GM21576 (cell line): Measurements from ENCODE around the gene CIRBP.
A peak's percentile ranks its signal among the peaks of the same experiment; 100 is the strongest.

Source experiments
- ATAC-seq: cut with Tn5 transposase; IDR thresholded peaks from one replicate; pipeline ENCODE4 v1.9.1; 2021; ENCODE audit warnings: mild to moderate bottlenecking, moderate library complexity; ENCODE audit not compliant: unreplicated experiment

The CIRBP gene

DNA sequence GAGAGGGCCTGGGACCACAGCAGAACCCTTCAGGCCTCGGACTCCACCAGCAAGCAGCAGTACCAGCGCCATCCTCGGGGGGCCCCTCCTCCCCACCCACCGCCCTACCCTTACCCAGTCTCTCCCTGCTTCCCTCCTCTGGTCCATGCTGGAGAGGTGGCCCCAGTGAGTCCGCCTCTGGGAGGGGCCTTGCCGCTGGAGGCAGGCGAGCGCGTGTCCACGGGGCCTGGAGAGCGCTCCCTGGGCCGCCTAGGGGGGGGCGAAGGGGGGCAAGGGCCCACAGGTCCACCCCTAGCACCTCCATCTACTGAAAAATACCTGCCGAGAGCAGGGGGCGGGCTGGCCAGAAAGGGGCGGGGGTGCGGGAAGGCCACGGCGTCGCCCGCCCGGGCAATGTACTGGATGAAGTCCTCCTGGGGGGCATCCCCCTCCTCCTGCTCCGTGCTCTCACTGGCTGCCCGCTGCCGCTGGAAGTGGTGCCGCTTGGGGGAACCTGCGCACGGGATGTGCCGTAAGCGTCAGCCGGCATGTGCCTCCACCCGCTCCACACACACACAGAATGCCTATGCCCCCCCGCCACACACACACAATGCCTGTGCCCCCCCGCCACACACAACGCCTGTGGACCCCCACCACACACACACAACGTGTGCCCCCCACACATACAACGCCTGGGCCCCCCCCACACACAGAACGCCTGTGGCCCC, 38.2 kb upstream of the CIRBP start:
- no peak for ATAC-seq

DNA sequence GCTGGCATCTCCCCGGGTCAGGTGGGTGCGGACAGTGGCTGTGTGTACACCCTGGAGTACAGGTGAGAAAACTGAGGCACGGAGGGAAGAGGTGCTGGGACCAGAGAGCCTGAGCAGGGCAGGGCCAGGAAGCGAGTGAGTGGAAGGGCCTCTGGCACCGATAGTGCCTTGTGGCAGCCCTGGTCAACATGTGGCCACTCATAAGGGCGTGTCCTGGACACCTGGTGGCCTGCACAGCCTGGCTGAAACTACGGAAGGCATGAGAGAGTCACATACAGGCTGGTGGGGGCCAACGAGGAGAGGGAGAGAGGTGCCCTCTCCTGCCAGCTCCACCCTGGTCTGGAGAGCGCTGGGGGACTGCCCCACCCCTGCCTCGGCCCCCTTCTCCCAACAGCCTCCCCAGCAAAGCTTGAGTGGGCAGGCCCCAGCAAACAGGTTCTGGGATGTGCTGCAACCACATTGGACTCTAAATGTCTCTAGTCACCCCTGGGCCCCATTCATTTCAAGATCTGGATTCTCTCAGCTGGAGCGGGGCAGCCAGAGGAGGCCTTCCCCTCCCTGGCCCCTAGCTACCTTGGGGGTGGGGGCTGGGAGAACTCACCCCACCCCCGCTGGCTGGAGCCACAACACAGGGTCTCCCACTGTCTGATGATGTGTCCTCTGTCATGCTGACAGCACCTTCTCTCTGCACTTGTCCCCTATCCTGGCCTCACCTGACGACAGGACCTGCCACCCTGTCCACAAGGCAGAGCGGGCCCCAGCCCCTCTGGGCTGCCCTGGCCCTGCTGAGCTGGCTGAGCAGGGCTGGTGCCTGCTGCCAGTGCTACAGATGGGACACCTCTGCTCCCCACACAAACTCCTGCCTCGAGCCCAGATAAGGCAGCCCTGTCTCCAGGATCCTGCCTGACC, 37.1 kb upstream of the CIRBP start:
- ATAC-seq: no peak

DNA sequence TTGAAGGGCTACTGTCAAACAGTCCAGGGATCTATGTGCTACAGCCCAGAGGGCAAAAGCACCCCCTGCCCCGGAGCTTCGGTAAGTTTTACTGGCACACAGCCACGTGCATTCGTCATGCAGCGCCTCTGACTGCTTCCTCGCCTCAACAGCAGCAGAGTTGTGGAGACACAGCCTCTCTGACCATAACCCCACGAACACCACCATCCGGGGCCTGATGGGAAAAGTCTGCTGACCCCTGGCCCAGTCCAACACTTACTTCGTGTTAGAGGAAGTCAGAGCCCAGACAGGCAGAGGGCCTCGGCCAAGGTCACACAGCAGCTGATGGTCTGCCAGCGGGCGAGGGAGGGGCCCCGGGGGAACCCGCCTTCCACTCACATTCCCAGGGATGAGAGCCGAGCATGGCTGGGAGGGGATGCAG, 36.5 kb upstream of the CIRBP start:
- no peak for ATAC-seq

DNA sequence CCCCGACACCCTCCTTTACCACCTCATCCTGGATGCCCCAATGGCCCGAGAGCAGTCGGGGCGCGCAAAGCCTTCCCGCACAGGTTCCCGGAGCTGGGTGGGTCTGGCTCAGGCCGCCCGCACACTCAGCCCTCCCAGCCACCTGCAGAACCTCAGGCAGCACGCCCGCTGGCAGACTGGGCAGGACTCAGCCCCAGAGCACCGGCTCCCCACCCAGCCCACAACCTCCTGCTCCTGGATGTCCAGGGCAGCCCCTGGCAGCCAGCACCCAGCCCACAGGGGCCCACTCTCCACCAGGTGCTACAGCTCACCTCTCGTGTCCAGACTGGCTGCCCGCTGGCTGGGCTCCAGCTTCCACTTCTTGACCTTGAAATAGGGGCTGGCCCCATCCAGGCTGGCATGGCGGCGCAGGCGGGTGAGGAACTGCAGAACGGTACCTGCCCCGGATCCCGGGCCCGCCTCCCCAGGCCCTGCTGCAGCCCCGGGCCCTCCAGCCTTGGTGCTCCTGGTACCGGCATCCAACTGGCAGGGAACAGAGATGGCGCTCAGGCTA, 35.9 kb upstream of the CIRBP start:
- no peak for ATAC-seq

DNA sequence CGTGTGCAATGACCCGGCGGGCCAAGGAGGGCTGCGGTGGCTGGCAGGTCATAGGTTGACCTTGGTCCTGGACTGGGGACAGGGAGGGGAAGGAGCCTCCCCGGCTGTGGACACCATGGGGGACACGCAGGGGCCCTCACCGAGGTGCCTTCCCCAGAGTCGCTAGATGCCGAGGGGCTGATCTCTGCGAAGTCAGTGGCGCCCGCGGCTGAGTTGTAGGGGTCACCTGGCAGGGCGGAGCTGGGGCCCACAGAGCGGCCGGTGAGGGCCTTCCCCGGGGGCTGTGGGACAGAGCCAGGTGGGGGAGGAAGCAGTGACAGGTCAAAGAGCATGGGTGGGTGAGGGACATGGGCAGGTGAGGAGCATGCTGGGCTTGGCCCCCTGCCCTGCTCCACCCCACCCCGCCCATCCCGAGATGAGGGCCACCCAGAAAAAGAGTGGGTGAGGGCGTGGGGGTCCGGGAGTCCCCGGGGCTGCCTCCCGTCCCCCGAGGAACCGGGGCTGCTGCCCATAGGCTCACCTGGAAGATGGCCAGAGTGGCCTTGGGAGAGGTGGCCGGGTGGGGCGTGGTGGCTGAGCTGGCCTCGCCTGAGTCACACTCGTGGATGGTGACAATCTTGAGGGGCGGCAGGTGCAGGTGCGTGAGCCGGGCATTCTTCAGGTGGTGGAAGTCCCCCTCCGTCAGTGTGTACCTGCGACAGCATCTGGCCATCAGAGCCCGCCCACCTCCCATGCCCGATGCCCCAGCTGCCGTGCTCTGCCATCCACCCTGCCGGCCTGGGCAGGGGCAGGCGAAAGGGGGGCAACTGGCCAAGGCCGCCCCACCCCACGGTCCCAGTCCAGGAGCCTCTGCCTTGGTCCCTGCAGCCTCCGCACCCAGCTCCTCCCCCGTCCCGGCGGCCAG, 34.8 kb upstream of the CIRBP start:
- no peak for ATAC-seq

DNA sequence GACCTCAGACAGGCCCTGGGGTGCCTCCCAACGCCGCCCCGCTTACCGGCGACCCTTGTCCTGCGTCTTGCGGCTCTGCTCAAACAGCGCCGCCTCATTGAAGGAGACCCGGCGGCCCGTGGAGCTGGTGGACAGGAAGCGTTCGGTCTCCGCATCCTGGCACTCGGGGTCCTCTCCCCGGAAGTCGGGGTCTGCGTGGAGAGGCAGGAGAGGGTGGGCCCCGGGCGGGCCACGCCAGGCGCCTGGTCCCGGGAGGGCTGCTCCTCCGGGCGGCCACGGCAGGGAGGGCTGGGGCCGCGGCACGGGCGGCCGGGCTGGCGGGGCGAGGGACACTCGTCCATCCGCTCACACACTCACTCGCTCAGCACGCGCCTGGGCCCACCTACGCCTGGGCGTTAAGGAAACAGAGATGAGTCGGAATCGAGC, 34.2 kb upstream of the CIRBP start:
- ATAC-seq: no peak

DNA sequence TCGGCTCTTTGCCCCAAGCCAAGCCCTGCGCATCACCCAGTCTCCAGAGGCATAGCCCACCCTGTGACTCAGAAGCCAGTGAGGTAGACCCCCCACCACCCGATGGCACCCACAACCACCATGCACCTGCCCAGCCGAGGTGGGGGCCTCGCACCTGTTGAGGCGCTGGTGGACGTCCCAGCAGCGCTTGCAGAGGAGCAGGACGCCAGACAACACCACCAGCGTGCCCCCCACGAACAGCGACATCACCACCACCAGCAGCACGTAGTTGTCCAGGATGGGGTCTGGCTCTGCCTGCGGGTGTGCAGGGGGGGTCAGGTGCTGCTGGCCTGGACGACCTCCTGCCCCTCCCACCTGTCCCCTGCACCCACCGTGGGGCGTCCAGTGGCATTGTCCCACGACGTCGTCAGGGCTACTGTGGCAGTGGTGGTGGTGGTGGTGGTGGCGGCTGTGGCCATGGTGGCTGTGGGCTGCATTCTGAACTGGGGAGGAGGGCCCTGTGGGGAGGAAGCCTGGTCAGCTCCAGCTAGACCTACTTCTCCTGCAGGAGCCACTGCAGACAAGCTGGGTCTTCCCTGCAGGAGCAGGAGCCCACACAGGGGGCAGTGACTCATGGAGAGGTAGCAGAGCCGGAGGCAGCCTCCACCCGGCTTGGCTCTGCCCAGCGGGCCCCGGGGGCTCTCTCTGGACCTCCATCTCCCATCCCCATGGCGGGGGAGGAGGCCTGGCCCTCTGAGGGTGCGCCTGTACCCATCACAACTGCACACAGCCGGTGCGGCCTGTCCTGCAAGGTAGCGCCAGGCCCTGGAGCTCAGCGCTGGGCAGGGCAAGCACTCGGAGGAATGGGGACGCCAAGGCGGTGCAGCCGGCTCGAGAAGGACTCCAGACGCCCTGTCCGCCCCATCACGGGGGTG, 33.2 kb upstream of the CIRBP start:
- ATAC-seq: no peak

DNA sequence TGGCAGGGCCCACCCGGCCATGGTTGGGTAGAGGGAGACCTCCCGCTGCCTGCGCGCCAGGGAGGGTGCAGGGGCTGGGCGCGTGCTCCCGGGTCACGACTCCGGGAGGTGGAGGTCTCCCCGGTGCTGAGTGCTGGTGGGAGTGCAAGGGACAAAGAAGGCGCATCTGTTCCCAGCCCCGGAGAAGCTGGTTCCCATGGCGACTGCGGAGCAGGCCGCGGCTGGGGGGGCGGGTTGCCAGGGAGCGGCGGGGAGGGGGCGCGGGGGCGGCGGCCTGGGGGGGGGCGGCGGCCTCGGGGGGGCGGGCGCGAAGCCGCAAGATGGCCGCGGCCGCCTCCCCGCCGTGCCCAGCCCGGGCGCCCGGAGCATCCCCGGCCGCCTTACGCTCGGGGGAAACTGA, 32.6 kb upstream of the CIRBP start:
- ATAC-seq: no peak

DNA sequence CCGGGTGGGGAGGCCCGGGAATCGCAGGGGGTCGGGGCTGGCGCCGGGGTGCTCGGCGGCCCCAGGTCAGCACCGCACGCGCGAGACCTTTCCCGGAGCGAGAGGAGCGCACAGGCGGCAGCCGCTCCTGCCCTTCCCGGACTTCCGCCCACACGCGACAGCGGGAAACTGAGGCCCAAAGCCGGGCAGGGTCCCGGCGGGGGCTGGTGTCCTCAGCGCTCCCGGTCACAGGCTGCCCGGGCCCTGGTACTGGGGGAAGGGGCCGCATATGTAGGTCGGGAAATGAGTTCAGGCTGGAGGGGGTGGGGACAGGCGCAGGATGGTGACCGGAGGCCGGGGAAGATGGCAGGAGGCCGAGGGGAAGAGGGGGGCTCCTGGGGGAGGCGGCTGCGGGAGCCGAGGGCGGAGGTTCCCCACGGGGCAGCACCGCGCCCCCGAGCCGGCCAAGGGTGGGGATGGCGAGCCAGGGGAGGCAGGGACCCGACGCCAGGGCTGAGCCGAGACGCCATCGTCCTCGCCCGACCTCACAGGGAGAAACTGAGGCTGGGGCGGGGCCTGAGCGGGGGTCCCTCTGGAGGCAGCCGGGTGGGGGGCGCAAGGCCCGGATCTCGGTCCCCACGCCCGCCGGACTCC, 32.0 kb upstream of the CIRBP start:
- no peak for ATAC-seq

DNA sequence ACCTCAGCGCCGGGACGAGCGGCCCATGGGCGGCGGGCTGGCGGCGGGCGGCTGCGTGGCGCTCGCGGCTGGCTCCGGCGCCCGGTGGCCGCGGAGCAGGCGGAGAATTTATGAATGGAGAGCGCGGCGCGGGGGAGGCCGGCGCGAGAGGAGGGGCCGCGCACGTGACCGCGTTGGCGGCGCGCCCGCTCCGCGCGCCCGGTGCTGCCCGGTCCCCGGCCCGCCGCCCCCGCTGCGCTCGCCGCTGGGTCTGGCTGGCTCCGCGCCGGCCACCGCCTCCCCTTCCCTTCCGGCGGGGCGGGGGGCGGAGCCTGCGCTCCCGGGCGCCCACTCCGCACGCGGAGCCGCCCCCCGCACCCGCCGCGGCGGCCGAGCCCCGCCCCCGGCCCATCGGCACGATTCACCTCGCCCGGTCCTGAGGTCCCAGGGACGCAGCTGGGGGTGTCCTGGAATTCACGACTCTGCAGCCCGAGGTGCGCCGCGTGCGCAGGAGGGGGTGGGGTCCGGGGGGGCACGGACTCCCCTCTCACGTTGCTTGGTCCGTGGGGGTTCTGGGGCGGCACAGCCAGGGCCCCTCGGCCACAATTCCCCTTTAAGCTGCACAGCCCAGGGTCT, 31.3 kb upstream of the CIRBP start, which contains the start of gene CBARP:
CBARP (minus strand) TSS at position 252 of the 615 bp plus-strand sequence. CDS start 1,905 bp downstream, outside the sequence.
- ATAC-seq: no peak

DNA sequence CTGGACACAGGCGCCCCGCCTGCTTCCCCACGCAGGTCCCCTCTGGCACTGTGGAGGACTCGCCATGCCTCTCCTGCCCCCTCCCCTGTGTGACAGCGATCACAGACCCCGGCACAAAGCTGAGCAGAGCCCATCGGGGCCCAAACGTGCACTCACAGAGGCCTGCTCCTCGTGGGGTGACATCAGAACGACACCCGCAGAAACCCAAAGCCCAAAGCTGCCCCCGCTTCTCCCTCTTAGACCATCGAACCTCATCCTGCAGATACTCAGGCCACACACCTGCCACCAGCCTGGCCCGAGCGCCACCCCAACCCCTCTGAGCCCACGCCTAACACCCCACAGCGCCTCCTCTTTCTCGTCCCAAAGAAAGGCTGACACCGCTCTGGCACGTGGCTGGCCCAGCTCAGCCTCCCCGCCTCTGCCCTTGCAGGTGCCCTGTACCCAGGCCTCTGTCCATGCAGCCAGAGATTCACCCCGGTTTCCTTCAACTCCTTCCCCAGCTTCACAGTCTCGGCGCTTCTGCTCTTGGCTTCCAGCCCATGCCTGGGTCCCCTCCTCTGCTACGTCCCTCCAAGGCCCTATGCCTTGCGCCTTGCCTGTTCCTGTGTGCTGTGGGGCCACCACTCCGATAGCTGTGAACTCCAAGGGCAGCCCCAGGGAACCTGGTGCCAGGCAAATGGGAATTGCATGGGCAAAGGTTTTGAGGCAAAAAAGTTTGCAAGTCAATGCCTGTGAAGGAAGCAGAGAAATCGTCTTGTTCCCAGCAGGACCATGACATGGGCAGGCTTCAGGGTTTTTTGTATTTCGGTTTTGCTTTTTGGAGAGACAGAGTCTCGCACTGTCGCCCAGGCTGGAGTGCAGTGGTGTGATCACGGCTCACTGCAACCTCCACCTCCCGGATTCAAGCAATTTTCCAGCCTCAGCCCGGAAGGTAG, 30.5 kb upstream of the CIRBP start:
- no peak for ATAC-seq

DNA sequence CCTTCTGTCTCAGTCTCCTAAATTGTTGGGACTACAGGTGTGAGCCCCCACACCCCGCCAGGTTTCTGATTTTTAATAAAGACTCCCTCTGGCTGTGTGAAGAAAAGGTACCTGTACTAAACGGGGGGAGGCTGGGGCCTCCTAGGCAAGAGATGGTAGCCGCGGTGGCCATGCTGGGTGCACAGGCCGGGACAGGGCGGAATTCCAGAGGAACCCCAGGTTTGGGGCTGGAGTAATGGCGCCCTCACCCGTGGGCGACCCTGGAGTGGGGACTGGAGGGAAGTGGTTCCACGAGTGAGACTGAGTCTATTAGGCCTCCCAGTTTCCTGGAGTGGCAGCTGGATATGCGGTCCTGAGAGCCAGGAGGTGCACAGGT, 29.7 kb upstream of the CIRBP start:
- no peak for ATAC-seq

DNA sequence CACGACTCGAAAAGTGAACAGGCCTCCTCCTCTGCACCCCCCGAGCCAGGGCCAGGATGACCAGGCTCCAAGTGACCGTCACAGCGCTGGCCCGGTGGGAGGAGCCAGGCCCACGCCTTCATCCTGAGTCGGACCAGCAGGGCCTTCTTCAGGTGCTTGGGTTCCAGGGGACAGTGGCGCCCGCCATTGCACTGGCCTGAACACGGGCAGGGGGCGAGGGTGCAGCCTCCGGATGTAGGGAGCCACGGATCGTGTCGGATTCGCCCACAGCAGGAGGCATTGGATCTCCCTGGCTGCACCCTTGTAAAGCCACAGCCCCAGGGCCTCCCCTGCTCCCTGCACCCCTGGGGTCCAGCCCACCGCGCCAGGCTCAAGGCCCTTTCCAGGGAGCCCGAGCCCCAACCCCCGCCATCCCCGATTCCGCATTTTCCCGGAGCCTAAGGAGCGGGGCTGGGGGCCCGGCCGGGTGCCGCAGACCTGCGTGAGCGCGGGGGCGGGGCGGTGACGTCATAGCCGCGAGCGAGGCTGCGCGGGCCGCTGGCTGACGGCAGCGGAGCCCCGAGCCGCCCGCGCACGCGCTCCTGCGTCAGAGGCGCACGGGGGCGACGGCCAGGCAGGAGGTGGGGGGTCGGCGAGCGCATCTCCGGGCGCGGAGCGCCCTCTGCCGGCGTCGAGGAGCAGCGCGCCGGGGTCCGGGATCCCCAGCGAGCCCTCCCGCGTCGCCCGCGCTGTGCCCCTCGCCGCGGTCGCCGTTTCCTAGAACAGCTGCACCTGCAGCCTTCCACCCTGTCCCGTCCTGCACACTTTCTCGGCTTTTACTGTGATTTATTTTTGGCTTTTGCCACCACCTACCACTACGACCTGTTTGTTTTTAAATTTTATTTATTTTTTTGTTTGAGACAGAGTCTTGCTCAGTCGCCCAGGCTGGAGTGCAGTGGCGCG, 29.1 kb upstream of the CIRBP start:
- no peak for ATAC-seq

DNA sequence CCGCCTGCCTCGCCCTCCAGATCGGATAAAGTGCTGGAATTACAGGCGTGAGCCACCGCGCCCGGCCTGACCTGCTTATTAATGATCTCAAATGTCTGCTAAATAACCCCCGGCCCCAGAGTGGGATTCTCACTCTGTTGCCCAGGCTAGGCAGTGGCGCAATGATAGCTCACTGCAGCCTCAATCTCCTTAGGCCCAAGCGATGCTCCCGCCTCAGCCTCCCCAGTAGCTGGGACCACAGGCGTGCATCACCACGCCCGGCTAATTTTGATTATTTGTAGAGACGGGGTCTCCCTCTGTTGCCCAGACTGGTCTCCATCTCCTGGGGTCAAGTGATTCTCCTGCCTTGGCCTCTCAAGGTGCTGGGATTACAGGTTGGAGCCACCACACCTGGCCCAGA, 28.2 kb upstream of the CIRBP start:
- ATAC-seq: no peak

DNA sequence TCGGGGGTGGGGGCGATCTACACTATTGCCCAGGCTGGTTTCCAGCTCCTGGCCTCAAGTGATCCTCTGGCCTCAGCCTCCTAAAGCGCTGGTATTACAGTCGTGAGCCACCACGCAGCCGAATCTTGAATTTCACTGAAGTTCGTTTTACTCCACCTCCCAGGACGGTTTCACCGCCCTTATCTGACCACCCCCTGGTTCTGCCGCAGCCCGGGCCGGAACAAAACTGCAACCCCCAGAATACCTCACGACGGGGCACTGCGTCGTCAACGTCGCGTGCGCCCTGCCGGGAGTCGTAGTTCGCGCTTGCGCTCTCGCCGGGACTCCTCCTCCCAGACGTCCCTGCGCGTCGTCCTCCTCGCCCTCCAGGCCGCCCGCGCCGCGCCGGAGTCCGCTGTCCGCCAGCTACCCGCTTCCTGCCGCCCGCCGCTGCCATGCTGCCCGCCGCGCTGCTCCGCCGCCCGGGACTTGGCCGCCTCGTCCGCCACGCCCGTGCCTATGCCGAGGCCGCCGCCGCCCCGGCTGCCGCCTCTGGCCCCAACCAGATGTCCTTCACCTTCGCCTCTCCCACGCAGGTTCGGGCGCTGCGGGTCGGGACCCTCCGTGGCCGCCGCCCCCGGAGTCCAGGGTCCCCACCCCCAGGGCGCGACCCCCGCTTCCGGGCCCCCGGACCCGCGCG, 27.6 kb upstream of the CIRBP start, which contains the start of gene ATP5F1D:
ATP5F1D (plus strand) TSS at position 335 of the 679 bp plus-strand sequence; CDS start at position 435, 100 bp downstream.
- peak; percentile 41 for ATAC-seq
